Esophagus muscularis mucosa (tissue), 4 donors: ENCODE results near the gene ATP5F1B. TPM values are rescaled to one million over a fixed set of nuclear protein-coding genes. Genes with fewer than 3 reads are reported as not detected.

Experiments
- DNase-seq: peaks from one replicate; pipeline ENCODE4 v3.0.0-alpha.2; 2017; ENCODE audit errors: extremely low spot score
- H3K27ac ChIP-seq, 4 donors: fragments of 200-600 bp; sonication (generic); replicated peaks in 1 of 4; 1 replicate in 3 of 4; 2 replicates in 1 of 4; pipeline ENCODE4 v1.5.1; 2016 to 2019; ENCODE audit warnings: mild to moderate bottlenecking in 1 of 4
- H3K27me3 ChIP-seq, 4 donors: fragments of 200-600 bp; sonication (generic); one replicate each; pipeline versions ENCODE4 v1.5.1 to v1.6.0; 2016 to 2019
- H3K36me3 ChIP-seq, 4 donors: fragments of 200-600 bp; sonication (generic); one replicate each; pipeline ENCODE4 v1.5.1; 2016 to 2019
- H3K4me1 ChIP-seq, 4 donors: fragments of 200-600 bp; sonication (generic); one replicate each; pipeline ENCODE4 v1.5.1; 2016 to 2019
- H3K4me3 ChIP-seq, 4 donors: fragments of 200-600 bp; sonication (generic); 1 replicate in 2 of 4; 2 replicates in 2 of 4; pipeline ENCODE4 v1.5.1; 2016 to 2019; ENCODE audit warnings: mild to moderate bottlenecking in 4 of 4, moderate library complexity in 1 of 4
- H3K9me3 ChIP-seq, 4 donors: fragments of 200-600 bp; sonication (generic); 1 replicate in 3 of 4; 2 replicates in 1 of 4; pipeline ENCODE4 v1.5.1; 2016 to 2019
- CTCF ChIP-seq, 3 experiments: fragments of 200-600 bp in 2 of 3; fragments of 450-650 bp in 1 of 3; sonication (generic) in 2 of 3; IDR thresholded peaks; one replicate each; pipeline ENCODE4 v1.5.1; 2017 to 2019; ENCODE audit warnings: antibody characterized with exemption in 3 of 3, mild to moderate bottlenecking in 2 of 3, moderate library complexity in 1 of 3
- EP300 ChIP-seq: sonication (generic); formaldehyde crosslinking; IDR thresholded peaks from one replicate; pipeline ENCODE4 v1.6.1; 2017; ENCODE audit warnings: antibody characterized with exemption
- POLR2A ChIP-seq: fragments of 450-650 bp; IDR thresholded peaks from one replicate; pipeline ENCODE4 v1.6.1; 2017; ENCODE audit warnings: antibody characterized with exemption, moderate library complexity, mild to moderate bottlenecking, low read depth
- POLR2AphosphoS5 ChIP-seq, 2 donors: sonication (generic); formaldehyde crosslinking; IDR thresholded peaks; one replicate each; pipeline ENCODE4 v1.6.1; 2017; ENCODE audit warnings: antibody characterized with exemption in 2 of 2
- WGBS: methylation state at CpG from one replicate; pipeline ENCODE4 v1.1.5; 2018; 5-methylcytosine and 5-hydroxymethylcytosine counted together
- intact Hi-C: fragments of 100-400 bp; cut with DNase I; formaldehyde crosslinking; loops from one replicate; pipeline ENCODE4 v1.15.1; 2023
- total RNA-seq, 4 donors: library from RNA; depleted of rRNA; stranded (reverse); fragments of >200 nt; gene quantifications; one replicate each; pipeline versions ENCODE4 v1.1.0 to v1.2.1, GENCODE V29; 2016

The ATP5F1B gene
- total RNA-seq, 4 donors from 2014 or later: 383 to 465 (median 424) TPM

GRCh38 chr12:56645201-56645716, 525 bp downstream of the ATP5F1B start:
- Histone ChIP-seq H3K36me3 (peaks cover 29 to 47% (median 41%) of the 10 kb centered on the region in 4 donors), H3K27ac (peak overlapping the region; percentile 85 to 96 (median 90)), H3K4me1 (peaks cover 32 to 57% (median 53%) of the 10 kb centered on the region in 4 donors), H3K4me3 (peak overlapping the region; percentile 61 to 98 (median 76)), H3K9me3 (no peaks in the 10 kb centered on the region), H3K27me3 (no peaks in the 10 kb centered on the region)
- 2% methylated on average over 24 of the region's 29 CpGs for WGBS
- intact Hi-C loops: loop anchor here (2.0 to 5.0 kb wide), 2 partner anchors 42 to 82 kb away; partner anchors contain the start of gene PTGES3
- no peak for DNase-seq
- no peak for TF ChIP-seq CTCF (IDR thresholded peaks at IDR 0.05)
- no peak for TF ChIP-seq POLR2A
- no peak for TF ChIP-seq POLR2AphosphoS5 (IDR thresholded peaks at IDR 0.05)

GRCh38 chr12:56644654-56645053, 1.1 kb downstream of the ATP5F1B start:
- Histone ChIP-seq H3K27me3 (no peaks in the 10 kb centered on the region), H3K9me3 (no peaks in the 10 kb centered on the region), H3K4me3 (peak overlapping the region; percentile 61 to 98 (median 76)), H3K27ac (peak overlapping the region; percentile 85 to 96 (median 90)), H3K4me1 (peaks cover 32 to 63% (median 59%) of the 10 kb centered on the region in 4 donors), H3K36me3 (peaks cover 35 to 53% (median 47%) of the 10 kb centered on the region in 4 donors)
- WGBS: 45% methylated on average over 4 of the region's 4 CpGs
- intact Hi-C loops: loop anchor here (2.0 to 5.0 kb wide), 2 partner anchors 43 to 82 kb away; partner anchors contain the start of gene PTGES3
- TF ChIP-seq CTCF (IDR thresholded peaks at IDR 0.05) (no peak), EP300 (no peak), POLR2AphosphoS5 (IDR thresholded peaks at IDR 0.05) (no peak), POLR2A (no peak)
- DNase-seq: no peak

- TF ChIP-seq POLR2A (no peak), CTCF (IDR thresholded peaks at IDR 0.05) (no peak), POLR2AphosphoS5 (IDR thresholded peaks at IDR 0.05) (no peak), EP300 (no peak)
- 73% methylated on average over 6 of the region's 6 CpGs for WGBS
- H3K27me3 ChIP-seq: no peaks in the 10 kb centered on the region
- H3K4me3 ChIP-seq: no peak overlapping the region
- no peak for DNase-seq
- H3K9me3 ChIP-seq: no peaks in the 10 kb centered on the region
- peaks cover 56 to 78% (median 69%) of the 10 kb centered on the region in 4 donors for H3K36me3 ChIP-seq
- H3K4me1 ChIP-seq: peaks cover 40 to 77% (median 72%) of the 10 kb centered on the region in 4 donors
- peak overlapping the region in 1 of 4 donors; percentile 44 for H3K27ac ChIP-seq
- intact Hi-C loops: no loop called here
Observed at GRCh38 chr12:56641219-56641618, 4.6 kb downstream of the ATP5F1B start.

GRCh38 chr12:56637621-56638020, 8.2 kb downstream of the ATP5F1B start:
- Histone ChIP-seq H3K4me3 (no peak overlapping the region), H3K4me1 (peaks cover 40 to 82% (median 70%) of the 10 kb centered on the region in 4 donors), H3K27me3 (no peaks in the 10 kb centered on the region), H3K9me3 (no peaks in the 10 kb centered on the region), H3K36me3 (peaks cover 43 to 55% (median 50%) of the 10 kb centered on the region in 4 donors), H3K27ac (peak overlapping the region; percentile 88 to 95 (median 94))
- TF ChIP-seq POLR2A (no peak), CTCF (IDR thresholded peaks at IDR 0.05) (no peak), POLR2AphosphoS5 (IDR thresholded peaks at IDR 0.05) (no peak), EP300 (no peak)
- WGBS: 47% methylated on average over 2 of the region's 2 CpGs
- intact Hi-C loops: loop anchor here (2.0 to 10.0 kb wide), 3 partner anchors 117 to 513 kb away; partner anchors contain the start of genes ESYT1 and RBMS2
- no peak for DNase-seq
